Duodenal mucosa (tissue), 2 donors: ENCODE results near the gene CIAPIN1.

Experiments
- H3K27ac ChIP-seq: one replicate; pipeline ENCODE4 v1.7.0; 2013; ENCODE audit warnings: low read depth, low read length
- H3K27me3 ChIP-seq, 2 donors: one replicate each; pipeline ENCODE4 v1.7.0; 2013; ENCODE audit warnings: low read length in 2 of 2, control low read depth in 1 of 2; ENCODE audit not compliant: insufficient read depth in 2 of 2, control insufficient read depth in 1 of 2
- H3K36me3 ChIP-seq, 2 donors: one replicate each; pipeline ENCODE4 v1.7.0; 2013; ENCODE audit warnings: low read length in 2 of 2, control low read depth in 1 of 2; ENCODE audit not compliant: insufficient read depth in 2 of 2, control insufficient read depth in 1 of 2
- H3K4me1 ChIP-seq, 2 donors: one replicate each; pipeline ENCODE4 v1.7.0; 2013; ENCODE audit warnings: low read length in 2 of 2, control low read depth in 1 of 2; ENCODE audit not compliant: insufficient read depth in 2 of 2, control insufficient read depth in 1 of 2
- H3K4me3 ChIP-seq, 2 donors: one replicate each; pipeline ENCODE4 v1.7.0; 2013; ENCODE audit warnings: low read length in 2 of 2, low read depth in 1 of 2
- H3K9ac ChIP-seq, 2 donors: one replicate each; pipeline ENCODE4 v1.7.0; 2013; ENCODE audit warnings: low read length in 2 of 2, low read depth in 1 of 2
- H3K9me3 ChIP-seq, 2 donors: one replicate each; pipeline ENCODE4 v1.7.0; 2013; ENCODE audit warnings: low read length in 2 of 2, control low read depth in 1 of 2; ENCODE audit not compliant: control insufficient read depth in 1 of 2

Gene CIAPIN1

DNA sequence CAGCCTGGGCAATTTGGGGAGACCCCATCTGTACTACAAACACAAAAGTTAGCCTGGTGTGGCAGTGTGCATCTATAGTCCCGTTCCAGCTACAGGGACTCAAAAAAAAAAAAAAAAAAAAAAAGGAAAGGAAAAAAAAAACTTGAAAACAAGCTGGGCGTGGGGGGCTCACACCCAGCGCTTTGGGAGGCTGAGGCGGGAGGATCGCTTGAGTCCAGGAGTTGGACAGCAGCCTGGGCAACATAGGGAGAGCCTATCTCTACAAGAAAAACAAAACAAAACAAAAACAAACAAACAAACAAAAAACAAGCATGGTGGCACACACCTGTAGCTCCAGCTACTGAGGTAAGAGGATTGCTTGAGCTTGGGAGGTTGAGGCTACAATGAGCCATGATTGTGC, 55.5 kb downstream of the CIAPIN1 start:
- Histone ChIP-seq H3K9me3 (no peaks in the 10 kb centered on the region), H3K27me3 (no peaks in the 10 kb centered on the region), H3K4me3 (no peak overlapping the region), H3K4me1 (peaks cover 0 to 9% of the 10 kb centered on the region in 2 donors), H3K9ac (no peak overlapping the region), H3K27ac (no peak overlapping the region), H3K36me3 (no peaks in the 10 kb centered on the region)

DNA sequence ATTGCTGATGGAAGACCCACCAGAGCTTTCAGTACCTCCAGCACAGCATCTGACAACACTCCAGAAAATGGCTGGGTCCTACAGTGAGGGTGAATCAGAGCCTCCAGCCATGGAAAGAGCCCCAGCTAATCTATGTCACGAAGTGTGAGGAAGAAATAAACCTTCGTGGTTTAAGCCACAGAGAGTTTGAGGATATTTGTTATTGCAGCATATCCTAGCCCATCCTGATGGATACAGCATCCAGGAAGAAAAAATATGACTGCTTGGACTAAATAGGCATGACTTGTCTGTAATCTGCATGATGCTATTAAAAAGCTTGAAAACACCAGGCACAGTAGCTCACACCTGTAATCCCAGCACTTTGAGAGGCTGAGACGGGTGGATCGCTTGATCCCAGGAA, 55.9 kb downstream of the CIAPIN1 start:
- Histone ChIP-seq H3K4me1 (peaks cover 0 to 9% of the 10 kb centered on the region in 2 donors), H3K36me3 (no peaks in the 10 kb centered on the region)

DNA sequence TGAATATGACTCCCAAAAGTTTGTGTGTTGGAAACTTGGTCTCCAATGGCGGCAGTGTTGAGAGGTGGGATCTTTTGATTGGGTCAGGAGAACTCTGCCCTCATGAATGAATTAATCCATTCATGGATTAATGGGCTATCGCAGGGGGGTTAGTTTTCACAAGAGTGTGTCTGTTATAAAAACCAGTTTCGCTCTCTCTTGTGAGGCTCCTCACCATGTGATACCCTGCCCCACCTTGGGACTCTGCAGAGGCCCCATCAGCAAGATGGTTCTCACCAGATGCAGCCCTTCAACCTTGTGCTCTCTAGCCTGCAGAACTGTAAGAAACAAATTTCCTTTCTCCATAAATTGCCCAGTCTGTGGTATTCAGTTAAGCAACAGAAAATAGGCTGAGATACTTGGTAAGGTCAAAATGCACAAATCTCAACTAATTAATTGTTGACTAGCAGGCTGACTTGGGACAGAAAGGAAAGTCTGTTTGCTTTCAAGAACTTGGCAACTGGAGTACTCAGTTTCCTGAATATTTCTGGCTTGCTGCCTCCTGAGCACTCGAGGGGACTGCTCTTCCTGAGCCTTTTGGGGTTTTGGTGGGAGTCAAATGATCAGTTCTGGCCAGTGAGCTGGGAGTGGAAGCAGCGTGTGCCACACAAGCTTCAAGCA, 56.4 kb downstream of the CIAPIN1 start:
- Histone ChIP-seq H3K27ac (no peak overlapping the region), H3K9ac (no peak overlapping the region), H3K4me1 (peaks cover 0 to 9% of the 10 kb centered on the region in 2 donors), H3K27me3 (no peaks in the 10 kb centered on the region), H3K9me3 (no peaks in the 10 kb centered on the region), H3K36me3 (no peaks in the 10 kb centered on the region), H3K4me3 (no peak overlapping the region)

More for the DNA sequence above, 55.9 kb downstream of the CIAPIN1 start:
- no peaks in the 10 kb centered on the region for H3K27me3 ChIP-seq
- no peak overlapping the region for H3K4me3 ChIP-seq
- H3K27ac ChIP-seq, result no peak overlapping the region
- H3K9me3 ChIP-seq, result no peaks in the 10 kb centered on the region
- H3K9ac ChIP-seq, result no peak overlapping the region

DNA sequence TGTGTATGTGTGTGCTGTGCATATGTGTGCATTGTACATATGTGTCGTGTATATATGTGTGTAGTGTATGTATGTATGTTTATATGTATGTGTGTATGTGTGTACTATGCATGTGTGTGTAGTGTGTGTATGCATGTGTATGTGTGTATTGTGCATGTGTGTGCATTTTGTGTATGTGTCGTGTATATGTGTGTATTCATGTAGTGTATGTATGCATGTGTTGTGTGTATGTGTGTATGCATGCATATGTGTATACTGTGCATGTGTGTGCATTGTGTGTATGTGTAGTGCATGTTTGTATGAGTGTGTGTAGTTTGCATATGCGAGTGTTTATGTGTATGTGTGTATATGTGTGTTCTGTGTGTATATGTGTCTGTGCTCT, 58.1 kb downstream of the CIAPIN1 start:
- H3K9ac ChIP-seq, result no peak overlapping the region
- H3K9me3 ChIP-seq, result no peaks in the 10 kb centered on the region
- no peaks in the 10 kb centered on the region for H3K27me3 ChIP-seq
- no peak overlapping the region for H3K27ac ChIP-seq
- no peaks in the 10 kb centered on the region for H3K36me3 ChIP-seq
- H3K4me3 ChIP-seq, result no peak overlapping the region
- peaks cover 6 to 16% of the 10 kb centered on the region in 2 donors for H3K4me1 ChIP-seq

DNA sequence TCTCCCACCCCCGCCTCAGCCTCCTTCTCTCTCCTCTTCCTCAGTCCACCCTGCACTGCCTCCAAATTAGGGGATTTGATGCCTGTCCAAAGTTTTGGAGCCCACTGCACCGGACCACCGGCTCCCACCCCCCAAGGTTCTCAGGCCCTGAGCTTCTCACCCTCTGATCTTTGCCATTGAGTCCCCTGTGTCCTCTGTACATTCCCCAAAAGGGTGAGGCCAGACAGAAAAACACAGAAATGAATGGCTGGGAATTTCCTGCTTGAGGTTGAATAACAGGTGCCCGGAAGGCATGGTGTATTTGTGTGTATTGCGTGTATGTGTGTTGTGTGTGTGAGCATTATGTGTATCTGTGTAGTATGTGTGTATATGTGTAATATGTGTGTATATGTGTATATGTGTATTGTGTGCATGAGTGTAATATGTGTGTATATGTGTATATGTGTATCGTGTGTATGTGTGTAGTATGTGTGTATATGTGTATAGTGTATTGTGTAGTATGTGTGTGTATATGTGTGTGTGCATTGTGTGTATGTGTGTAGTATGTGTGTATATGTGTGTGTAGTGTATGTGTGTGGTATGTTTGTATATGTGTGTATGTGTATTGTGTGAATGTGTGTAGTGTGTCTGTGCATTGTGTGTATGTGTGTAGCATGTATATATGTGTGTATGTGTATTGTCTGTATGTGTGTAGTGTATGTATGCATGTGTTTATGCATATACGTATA, 58.7 kb downstream of the CIAPIN1 start:
- no peak overlapping the region for H3K27ac ChIP-seq
- H3K36me3 ChIP-seq, result no peaks in the 10 kb centered on the region
- H3K9ac ChIP-seq, result no peak overlapping the region
- no peaks in the 10 kb centered on the region for H3K27me3 ChIP-seq
- H3K4me3 ChIP-seq, result no peak overlapping the region
- no peaks in the 10 kb centered on the region for H3K9me3 ChIP-seq
- H3K4me1 ChIP-seq, result peaks cover 11 to 22% of the 10 kb centered on the region in 2 donors

DNA sequence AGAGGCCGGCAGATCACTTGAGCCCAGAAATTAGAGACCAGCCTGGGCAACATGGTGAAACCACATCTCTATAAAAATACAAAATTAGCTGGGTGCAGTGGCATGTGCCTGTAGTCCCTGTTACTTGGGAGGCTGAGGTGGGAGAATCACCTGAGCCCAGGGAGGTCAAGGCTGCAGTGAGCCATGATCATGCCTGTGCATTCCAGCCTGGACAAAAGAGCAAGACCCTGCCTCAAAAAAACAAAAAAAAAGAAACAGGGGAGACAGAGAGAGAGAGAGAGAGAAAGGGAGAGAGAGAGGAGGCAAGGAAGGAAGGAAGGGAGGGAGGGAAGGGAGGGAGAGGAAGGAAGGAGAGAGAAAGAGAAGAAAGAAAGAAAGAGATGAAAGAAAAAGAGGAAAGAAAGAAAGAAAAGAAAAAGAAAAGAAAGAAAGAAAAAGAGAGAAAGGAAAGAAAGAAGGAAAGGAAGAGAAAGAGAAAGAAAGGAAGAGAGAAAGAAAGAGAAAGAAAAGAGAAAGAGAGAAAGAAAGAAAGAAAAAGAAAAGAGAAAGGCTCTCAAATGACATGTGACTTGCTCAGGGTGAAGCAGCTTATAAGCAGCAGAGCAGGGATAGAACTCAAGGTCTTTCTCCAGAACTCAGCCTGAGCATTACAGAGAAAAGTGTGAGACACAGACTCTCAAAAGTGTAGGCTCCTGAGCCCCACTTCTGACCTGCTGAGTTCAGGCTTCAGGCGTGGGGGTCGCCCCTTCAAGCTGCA, 59.4 kb downstream of the CIAPIN1 start:
- Histone ChIP-seq H3K4me1 (peaks cover 14 to 24% of the 10 kb centered on the region in 2 donors), H3K36me3 (no peaks in the 10 kb centered on the region), H3K9ac (no peak overlapping the region), H3K4me3 (no peak overlapping the region), H3K27me3 (no peaks in the 10 kb centered on the region), H3K9me3 (no peaks in the 10 kb centered on the region), H3K27ac (no peak overlapping the region)

DNA sequence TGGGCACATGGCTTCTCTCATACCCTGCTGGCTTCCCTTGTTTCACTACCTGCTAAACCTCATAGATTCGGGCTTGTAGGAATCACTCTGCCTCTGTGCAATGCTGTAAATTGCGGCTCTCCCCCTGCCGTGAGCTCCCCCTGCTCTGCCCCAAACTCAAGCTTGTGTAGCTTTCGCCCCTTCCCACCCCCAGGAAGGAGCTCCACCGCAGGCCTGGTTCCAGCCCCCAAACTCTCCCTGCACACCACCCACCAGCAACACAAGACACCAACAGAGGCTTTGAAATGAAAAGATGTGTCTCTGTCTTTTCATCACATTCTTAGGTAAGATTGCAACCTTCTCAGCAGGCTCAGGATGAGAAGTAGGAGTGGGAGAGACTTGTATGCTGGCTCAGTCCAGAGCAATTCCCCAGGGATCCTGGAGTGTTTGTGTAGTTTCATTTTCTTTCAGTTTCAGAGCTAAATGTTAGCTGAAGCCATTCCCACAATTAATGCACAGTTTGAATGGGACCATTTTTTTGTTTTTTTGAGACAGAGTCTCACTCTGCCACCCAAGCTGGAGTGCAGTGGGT, 60.7 kb downstream of the CIAPIN1 start:
- Histone ChIP-seq H3K9ac (no peak overlapping the region), H3K9me3 (no peaks in the 10 kb centered on the region), H3K4me1 (peaks cover 14 to 24% of the 10 kb centered on the region in 2 donors), H3K27me3 (no peaks in the 10 kb centered on the region), H3K36me3 (no peaks in the 10 kb centered on the region), H3K4me3 (no peak overlapping the region), H3K27ac (no peak overlapping the region)

DNA sequence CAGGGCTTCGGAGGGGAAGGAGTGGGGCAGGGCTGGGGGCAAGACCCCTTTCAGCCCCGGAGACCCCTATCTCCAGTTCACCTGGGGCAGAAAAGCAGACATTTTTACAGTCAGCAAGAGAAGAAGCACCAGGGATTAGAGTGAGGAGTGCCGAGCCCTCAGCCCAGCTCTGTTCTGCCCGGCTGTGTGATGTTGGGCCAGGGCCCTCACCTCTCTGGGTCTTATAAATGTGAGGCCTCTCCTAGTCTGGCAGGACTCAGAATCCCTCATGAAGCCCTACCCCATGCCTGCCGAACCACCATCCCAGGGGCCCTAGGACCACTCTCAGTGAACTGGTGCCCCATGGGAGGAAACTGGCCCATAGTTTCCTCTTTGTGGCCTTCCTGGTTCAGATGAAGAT, 62.1 kb downstream of the CIAPIN1 start:
- no peak overlapping the region for H3K4me3 ChIP-seq
- H3K9me3 ChIP-seq, result no peaks in the 10 kb centered on the region
- no peaks in the 10 kb centered on the region for H3K36me3 ChIP-seq
- H3K4me1 ChIP-seq, result peaks cover 14 to 24% of the 10 kb centered on the region in 2 donors
- H3K9ac ChIP-seq, result no peak overlapping the region
- H3K27ac ChIP-seq, result no peak overlapping the region
- no peaks in the 10 kb centered on the region for H3K27me3 ChIP-seq

DNA sequence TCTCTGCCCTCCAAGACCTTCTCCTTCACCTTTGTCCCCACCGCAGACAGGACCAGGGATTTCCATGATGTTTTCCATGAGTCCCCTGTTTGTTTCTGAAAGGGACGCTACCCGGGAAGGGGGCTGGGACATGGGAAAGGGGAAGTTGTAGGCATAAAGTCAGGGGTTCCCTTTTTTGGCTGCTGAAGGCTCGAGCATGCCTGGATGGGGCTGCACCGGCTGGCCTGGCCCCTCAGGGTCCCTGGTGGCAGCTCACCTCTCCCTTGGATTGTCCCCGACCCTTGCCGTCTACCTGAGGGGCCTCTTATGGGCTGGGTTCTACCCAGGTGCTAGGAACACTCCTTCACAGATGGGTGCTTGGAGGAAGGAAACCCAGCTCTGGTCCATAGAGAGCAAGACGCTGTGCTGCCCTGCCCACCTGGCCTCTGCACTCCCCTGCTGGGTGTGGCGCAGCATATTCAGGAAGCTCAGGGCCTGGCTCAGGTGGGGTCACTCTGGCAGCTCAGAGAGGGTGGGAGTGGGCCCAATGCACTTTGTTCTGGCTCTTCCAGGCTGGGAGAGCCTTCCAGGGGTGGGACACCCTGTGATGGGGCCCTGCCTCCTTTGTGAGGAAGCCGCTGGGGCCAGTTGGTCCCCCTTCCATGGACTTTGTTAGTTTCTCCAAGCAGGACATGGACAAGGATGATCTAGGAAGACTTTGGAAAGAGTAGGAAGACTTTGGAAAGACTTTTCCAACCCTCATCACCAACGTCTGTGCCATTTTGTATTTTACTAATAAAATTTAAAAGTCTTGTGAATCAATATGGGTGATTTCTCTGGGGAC, 62.7 kb downstream of the CIAPIN1 start:
- Histone ChIP-seq H3K9me3 (no peaks in the 10 kb centered on the region), H3K4me3 (no peak overlapping the region), H3K9ac (no peak overlapping the region), H3K27me3 (no peaks in the 10 kb centered on the region), H3K36me3 (no peaks in the 10 kb centered on the region), H3K27ac (no peak overlapping the region), H3K4me1 (peaks cover 14 to 24% of the 10 kb centered on the region in 2 donors)
